ENCODE results near the gene MSMB.

- no peak for TF ChIP-seq CTCF (conservative IDR thresholded peaks at IDR 0.05; ENCODE audit: low read length)
- TF ChIP-seq EZH2phosphoT487 (IDR thresholded peaks at IDR 0.05; ENCODE audit: borderline replicate concordance, low read depth, low read length) = no peak
Measured at GRCh38 chr10:46000538-46000937, 45.5 kb downstream of the MSMB start.
